K562 (cell line): Measurements from ENCODE around the gene OCIAD2.

Experiments used
- CHAMP1 ChIP-seq: fragments of 450-650 bp; IDR thresholded peaks from 2 replicates; pipeline ENCODE4 v1.6.1; 2016; ENCODE audit warnings: mild to moderate bottlenecking
- FOS ChIP-seq: IDR thresholded peaks from 3 replicates; pipeline ENCODE4 v1.6.1; 2011; ENCODE audit not compliant: insufficient read length; ENCODE audit errors: extremely low read depth
- MAFF ChIP-seq: IDR thresholded peaks from 2 replicates; pipeline ENCODE4 v1.6.1; 2012; ENCODE audit warnings: low read length, improper control_type of control experiment
- PTRF ChIP-seq: fragments of 450-650 bp; IDR thresholded peaks from 2 replicates; pipeline ENCODE4 v1.6.1; 2016; ENCODE audit warnings: mild to moderate bottlenecking, missing genetic modification characterization, missing compliant biosample characterization
- RBFOX2 ChIP-seq: fragments of 200-400 bp; formaldehyde crosslinking; IDR thresholded peaks from 2 replicates; pipeline ENCODE4 v1.6.1; 2017; ENCODE audit warnings: low read depth, mild to moderate bottlenecking, low read length, moderate library complexity
- SMAD3 ChIP-seq: fragments of 450-650 bp; formaldehyde crosslinking; conservative IDR thresholded peaks from 2 replicates; pipeline ENCODE4 v1.4.0; 2020; ENCODE audit warnings: mild to moderate bottlenecking
- SMC3 ChIP-seq: conservative IDR thresholded peaks from 2 replicates; pipeline ENCODE4 v1.6.1; 2011; ENCODE audit warnings: low read depth, low read length, improper control_type of control experiment; ENCODE audit not compliant: insufficient read depth
- TEAD2 ChIP-seq: fragments of 450-650 bp; IDR thresholded peaks from 2 replicates; pipeline ENCODE4 v1.6.1; 2016; ENCODE audit warnings: missing genetic modification characterization, control low read depth, missing compliant biosample characterization
- ZBTB34 ChIP-seq: fragments of 250-450 bp; sonication (Bioruptor Pico); IDR thresholded peaks from 2 replicates; pipeline ENCODE4 v1.8.0; 2021; ENCODE audit warnings: mild to moderate bottlenecking, moderate library complexity
- ZNF511 ChIP-seq: sonication (generic); formaldehyde crosslinking; IDR thresholded peaks from 2 replicates; pipeline ENCODE4 v1.8.0; 2022; ENCODE audit warnings: mild to moderate bottlenecking, missing genetic modification reagents
- ZNF639 ChIP-seq, 2 experiments: fragments of 200-800 bp in 1 of 2; sonication (Bioruptor generic) in 1 of 2; sonication (generic) in 1 of 2; formaldehyde crosslinking in 1 of 2; IDR thresholded peaks in 1 of 2; conservative IDR thresholded peaks in 1 of 2; 2 replicates each; pipeline versions ENCODE4 v1.5.0 to v1.6.1; 2016 to 2020; ENCODE audit warnings: missing compliant biosample characterization in 1 of 2, missing genetic modification characterization in 1 of 2, missing genetic modification reagents in 1 of 2

GRCh38 chr4:48943387-48943786, 36.8 kb upstream of the OCIAD2 start:
- TF ChIP-seq SMC3 = no peak
- no peak for TF ChIP-seq ZBTB34 (CRISPR knock-in tag)
- no peak for TF ChIP-seq PTRF (tag)
- no peak for TF ChIP-seq SMAD3 (CRISPR knock-in tag)
- no peak for TF ChIP-seq RBFOX2
- TF ChIP-seq ZNF639 (CRISPR knock-in tag; conservative IDR thresholded peaks at IDR 0.05 in 1 of 2, IDR thresholded peaks at IDR 0.05 in 1 of 2) = no peak
- no peak for TF ChIP-seq MAFF
- TF ChIP-seq FOS = no peak
- TF ChIP-seq ZNF511 (CRISPR knock-in tag) = no peak
- TF ChIP-seq TEAD2 = no peak
- no peak for TF ChIP-seq CHAMP1
